GM23338 (cell line): ENCODE data around the gene LORICRIN. TPM values are rescaled to one million over a fixed set of nuclear protein-coding genes. Genes with fewer than 3 reads are reported as not detected.

ENCODE experiments used
- ATAC-seq: fragments of 200-7000 bp; cut with Tn5 transposase; 3 replicates; pipeline ENCODE4 v1.9.1; 2020
- DNase-seq: peaks from one replicate; pipeline ENCODE4 v3.0.0-alpha.2; 2015; ENCODE audit warnings: low spot score
- H2AFZ ChIP-seq: fragments of 200-600 bp; sonication (generic); 2 replicates; pipeline ENCODE4 v1.8.0; 2016; ENCODE audit warnings: antibody characterized with exemption, mild to moderate bottlenecking, moderate library complexity
- H3F3A ChIP-seq: fragments of 200-600 bp; sonication (generic); replicated peaks from 2 replicates; pipeline ENCODE4 v1.8.0; 2017; ENCODE audit warnings: antibody characterized with exemption, mixed run types, low read depth
- H3K27ac ChIP-seq: fragments of 200-600 bp; sonication (generic); 2 replicates; pipeline ENCODE4 v1.6.1; 2016; ENCODE audit warnings: low read depth
- H3K27me3 ChIP-seq: fragments of 200-600 bp; sonication (generic); 2 replicates; pipeline ENCODE4 v1.8.0; 2016; ENCODE audit warnings: mild to moderate bottlenecking, mixed run types, moderate library complexity; ENCODE audit not compliant: insufficient read depth
- H3K36me3 ChIP-seq: fragments of 200-600 bp; sonication (generic); 2 replicates; pipeline ENCODE4 v1.8.0; 2016; ENCODE audit warnings: mild to moderate bottlenecking; ENCODE audit not compliant: insufficient read depth
- H3K4me1 ChIP-seq: fragments of 200-600 bp; sonication (generic); 2 replicates; pipeline ENCODE4 v1.8.0; 2016; ENCODE audit warnings: mild to moderate bottlenecking, moderate library complexity; ENCODE audit not compliant: insufficient read depth
- H3K4me2 ChIP-seq: fragments of 200-600 bp; sonication (generic); 2 replicates; pipeline ENCODE4 v1.7.1; 2017; ENCODE audit warnings: mixed run types
- H3K4me3 ChIP-seq: fragments of 200-600 bp; sonication (generic); 2 replicates; pipeline ENCODE4 v1.6.1; 2016; ENCODE audit warnings: mixed run types
- H3K79me2 ChIP-seq: fragments of 200-600 bp; sonication (generic); replicated peaks from 2 replicates; pipeline ENCODE4 v1.8.0; 2017; ENCODE audit warnings: mild to moderate bottlenecking; ENCODE audit not compliant: insufficient read depth
- H3K9me2 ChIP-seq: fragments of 200-600 bp; sonication (generic); 2 replicates; pipeline ENCODE4 v1.8.0; 2017; ENCODE audit not compliant: insufficient read depth
- H4K20me1 ChIP-seq: fragments of 200-600 bp; sonication (generic); replicated peaks from 2 replicates; pipeline ENCODE4 v1.8.0; 2017; ENCODE audit warnings: mild to moderate bottlenecking; ENCODE audit not compliant: insufficient read depth
- H3K27ac Mint-ChIP-seq: 2 replicates; pipeline ENCODE4 v1.8.0; 2020; ENCODE audit warnings: inconsistent platforms, mild to moderate bottlenecking, moderate library complexity, mixed read lengths
- H3K27me3 Mint-ChIP-seq: 3 replicates; pipeline ENCODE4 v1.8.0; 2022; ENCODE audit warnings: low read depth, mild to moderate bottlenecking, moderate library complexity, mixed read lengths, inconsistent platforms; ENCODE audit not compliant: insufficient read depth, poor library complexity
- H3K36me3 Mint-ChIP-seq: 3 replicates; pipeline ENCODE4 v1.8.0; 2021; ENCODE audit warnings: low read depth, mild to moderate bottlenecking, inconsistent platforms, moderate library complexity, mixed read lengths
- H3K4me1 Mint-ChIP-seq: 3 replicates; pipeline ENCODE4 v1.8.0; 2020; ENCODE audit warnings: mild to moderate bottlenecking, inconsistent platforms, mixed read lengths
- H3K4me3 Mint-ChIP-seq: 3 replicates; pipeline ENCODE4 v1.8.0; 2021; ENCODE audit warnings: moderate library complexity, mild to moderate bottlenecking, inconsistent platforms, mixed read lengths
- H3K9me3 Mint-ChIP-seq: 3 replicates; pipeline ENCODE4 v1.8.0; 2020; ENCODE audit warnings: moderate library complexity, mild to moderate bottlenecking, inconsistent platforms, mixed read lengths
- CTCF ChIP-seq, 2 experiments: fragments of 200-600 bp in 1 of 2; sonication (generic) in 1 of 2; conservative IDR thresholded peaks; 2 replicates each; pipeline versions ENCODE4 v1.5.1 to v1.6.1; 2016 to 2017; ENCODE audit warnings: antibody characterized with exemption in 2 of 2, low read depth in 2 of 2, mild to moderate bottlenecking in 2 of 2, moderate library complexity in 1 of 2
- ETS1 ChIP-seq: IDR thresholded peaks from 2 replicates; pipeline ENCODE4 v1.6.1; 2016; ENCODE audit warnings: antibody characterized with exemption
- EZH2 ChIP-seq: fragments of 200-600 bp; sonication (generic); IDR thresholded peaks from one replicate; pipeline ENCODE4 v1.8.0; 2017; ENCODE audit warnings: antibody characterized with exemption, mild to moderate bottlenecking, low read depth; ENCODE audit not compliant: unreplicated experiment
- REST ChIP-seq: IDR thresholded peaks from one replicate; pipeline ENCODE4 v1.6.1; 2018; ENCODE audit warnings: antibody characterized with exemption; ENCODE audit not compliant: unreplicated experiment
- STAT1 ChIP-seq: IDR thresholded peaks from one replicate; pipeline ENCODE4 v1.6.1; 2016; ENCODE audit warnings: antibody characterized with exemption; ENCODE audit not compliant: unreplicated experiment
- ZNF114 ChIP-seq: fragments of 250-450 bp; sonication (Bioruptor Pico); IDR thresholded peaks from 2 replicates; pipeline ENCODE4 v1.5.0; 2020; ENCODE audit warnings: mild to moderate bottlenecking, moderate library complexity
- ZNF331 ChIP-seq: fragments of 250-450 bp; sonication (Bioruptor Pico); IDR thresholded peaks from 2 replicates; pipeline ENCODE4 v1.5.0; 2020; ENCODE audit warnings: low read depth, mild to moderate bottlenecking, moderate library complexity
- ZNF462 ChIP-seq: fragments of 250-450 bp; sonication (Bioruptor Pico); IDR thresholded peaks from 2 replicates; pipeline ENCODE4 v1.5.0; 2020; ENCODE audit warnings: mild to moderate bottlenecking, moderate library complexity
- polyA plus RNA-seq: library from polyadenylated mRNA; unstranded; fragments of >200 nt; fragmentation: Nextera tagmentation; extraction: Ambion mirVana; gene quantifications from 2 replicates; pipeline ENCODE4 v1.2.1, GENCODE V29; 2016
- total RNA-seq: library from RNA; depleted of rRNA; stranded (reverse); fragments of >200 nt; shearing (Covaris generic); gene quantifications from 2 replicates; pipeline ENCODE4 v1.2.3, GENCODE V29; 2014

Gene LORICRIN
- total and polyA plus RNA-seq, 2 experiments from 2014 or later: 0.23 TPM; not detected in 1

GRCh38 chr1:153251087-153251486 lies 8.4 kb upstream of the LORICRIN start (continued):
- no peak for TF ChIP-seq REST

GRCh38 chr1:153251562-153251961 lies 7.9 kb upstream of the LORICRIN start:
- no peaks in the 10 kb centered on the region for H3K4me1 ChIP-seq
- ATAC-seq (no peak), DNase-seq (no peak)
- H3K27ac ChIP-seq: no peak overlapping the region
- no peak overlapping the region for H3K4me3 Mint-ChIP-seq
- H3K27me3 Mint-ChIP-seq: peaks cover 2% of the 10 kb centered on the region
- H3K9me3 Mint-ChIP-seq: no peaks in the 10 kb centered on the region
- no peak overlapping the region for H2AFZ ChIP-seq
- H4K20me1 ChIP-seq: no peaks in the 10 kb centered on the region
- no peak overlapping the region for H3K27ac Mint-ChIP-seq
- H3K36me3 ChIP-seq: no peaks in the 10 kb centered on the region
- no peaks in the 10 kb centered on the region for H3F3A ChIP-seq
- H3K36me3 Mint-ChIP-seq: no peaks in the 10 kb centered on the region
- no peak overlapping the region for H3K4me3 ChIP-seq
- no peaks in the 10 kb centered on the region for H3K4me1 Mint-ChIP-seq
- H3K4me2 ChIP-seq: no peak overlapping the region
- peaks cover 4% of the 10 kb centered on the region; the same call in 1 of the 2 replicates for H3K9me2 ChIP-seq
- H3K27me3 ChIP-seq: no peaks in the 10 kb centered on the region
- H3K79me2 ChIP-seq: no peaks in the 10 kb centered on the region
- TF ChIP-seq REST: no peak
- TF ChIP-seq ZNF114: no peak
- TF ChIP-seq ETS1: no peak
- TF ChIP-seq ZNF462 (CRISPR knock-in tag): no peak
- no peak for TF ChIP-seq EZH2
- TF ChIP-seq STAT1: no peak
- TF ChIP-seq ZNF331 (CRISPR knock-in tag): no peak
- no peak for TF ChIP-seq CTCF (conservative IDR thresholded peaks at IDR 0.05; ENCODE audit: low read depth in 2 of 2)
